HFFc6 (cell line): Measurements from ENCODE around the gene SACS. TPM values are rescaled to one million over a fixed set of nuclear protein-coding genes. Genes with fewer than 3 reads are reported as not detected.

ENCODE experiments used
- DNase-seq: peaks from one replicate; pipeline ENCODE4 v3.0.0-alpha.2; 2018
- H3K27ac Mint-ChIP-seq: 2 replicates; pipeline ENCODE4 v1.8.0; 2020; ENCODE audit warnings: mild to moderate bottlenecking, mixed read lengths
- H3K27me3 Mint-ChIP-seq: 2 replicates; pipeline ENCODE4 v1.8.0; 2021; ENCODE audit warnings: mild to moderate bottlenecking, moderate library complexity, mixed read lengths; ENCODE audit not compliant: insufficient read depth
- H3K36me3 Mint-ChIP-seq: 2 replicates; pipeline ENCODE4 v1.8.0; 2021; ENCODE audit warnings: low read depth, mixed read lengths
- H3K4me1 Mint-ChIP-seq: 2 replicates; pipeline ENCODE4 v1.8.0; 2020; ENCODE audit warnings: low read depth, mixed read lengths
- H3K4me3 Mint-ChIP-seq: 2 replicates; pipeline ENCODE4 v1.8.0; 2020; ENCODE audit warnings: mild to moderate bottlenecking, moderate library complexity, mixed read lengths
- H3K9me3 Mint-ChIP-seq: 2 replicates; pipeline ENCODE4 v1.8.0; 2020; ENCODE audit warnings: mild to moderate bottlenecking, mixed read lengths
- total RNA-seq, 6 experiments: library from RNA; stranded (reverse); fragmentation: NEBNext Ultra II Directional; extraction: Animal tissue kit (Norgen Biotek cat#: 25700); gene quantifications; 2 replicates in 1 of 6; 3 replicates in 5 of 6; pipeline ENCODE4 v1.2.3, GENCODE V29; 2021
- TF ChIP-seq, protein P1 (sequence below): fragments of 200-600 bp; sonication (generic); IDR thresholded peaks from 2 replicates; pipeline ENCODE4 v1.5.0; 2021; ENCODE audit warnings: antibody characterized with exemption, mild to moderate bottlenecking

The SACS gene
- total RNA-seq, 6 experiments from 2014 or later = 43.9 to 50.9 (median 47.1) TPM

DNA sequence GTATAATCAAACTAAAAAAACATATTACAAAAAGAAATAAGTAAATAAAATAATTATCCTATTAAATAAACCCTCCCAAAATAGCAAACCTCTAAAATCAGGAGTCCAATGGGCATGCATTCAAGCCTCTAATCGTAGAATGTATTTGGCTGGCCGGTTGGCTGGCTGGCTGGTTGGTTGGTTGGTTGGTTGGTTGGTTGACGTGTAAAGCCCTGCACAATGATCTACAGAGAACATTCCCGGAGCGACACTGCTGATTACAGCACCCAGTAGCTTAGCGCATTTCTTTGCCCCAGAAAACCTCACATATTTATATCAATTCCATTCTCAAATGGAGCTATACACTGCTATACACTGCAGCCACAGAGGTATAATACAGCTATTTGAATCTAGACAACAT, 65.6 kb downstream of the SACS start:
- Mint-ChIP-seq H3K4me3 (no peak overlapping the region), H3K36me3 (peaks cover 60% of the 10 kb centered on the region), H3K4me1 (peaks cover 35% of the 10 kb centered on the region), H3K9me3 (no peaks in the 10 kb centered on the region), H3K27ac (no peak overlapping the region), H3K27me3 (peaks cover under 1% of the 10 kb centered on the region; the same call in 1 of the 2 replicates)
- TF ChIP-seq, protein P1, sequence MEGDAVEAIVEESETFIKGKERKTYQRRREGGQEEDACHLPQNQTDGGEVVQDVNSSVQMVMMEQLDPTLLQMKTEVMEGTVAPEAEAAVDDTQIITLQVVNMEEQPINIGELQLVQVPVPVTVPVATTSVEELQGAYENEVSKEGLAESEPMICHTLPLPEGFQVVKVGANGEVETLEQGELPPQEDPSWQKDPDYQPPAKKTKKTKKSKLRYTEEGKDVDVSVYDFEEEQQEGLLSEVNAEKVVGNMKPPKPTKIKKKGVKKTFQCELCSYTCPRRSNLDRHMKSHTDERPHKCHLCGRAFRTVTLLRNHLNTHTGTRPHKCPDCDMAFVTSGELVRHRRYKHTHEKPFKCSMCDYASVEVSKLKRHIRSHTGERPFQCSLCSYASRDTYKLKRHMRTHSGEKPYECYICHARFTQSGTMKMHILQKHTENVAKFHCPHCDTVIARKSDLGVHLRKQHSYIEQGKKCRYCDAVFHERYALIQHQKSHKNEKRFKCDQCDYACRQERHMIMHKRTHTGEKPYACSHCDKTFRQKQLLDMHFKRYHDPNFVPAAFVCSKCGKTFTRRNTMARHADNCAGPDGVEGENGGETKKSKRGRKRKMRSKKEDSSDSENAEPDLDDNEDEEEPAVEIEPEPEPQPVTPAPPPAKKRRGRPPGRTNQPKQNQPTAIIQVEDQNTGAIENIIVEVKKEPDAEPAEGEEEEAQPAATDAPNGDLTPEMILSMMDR = no peak
- no peak for DNase-seq

DNA sequence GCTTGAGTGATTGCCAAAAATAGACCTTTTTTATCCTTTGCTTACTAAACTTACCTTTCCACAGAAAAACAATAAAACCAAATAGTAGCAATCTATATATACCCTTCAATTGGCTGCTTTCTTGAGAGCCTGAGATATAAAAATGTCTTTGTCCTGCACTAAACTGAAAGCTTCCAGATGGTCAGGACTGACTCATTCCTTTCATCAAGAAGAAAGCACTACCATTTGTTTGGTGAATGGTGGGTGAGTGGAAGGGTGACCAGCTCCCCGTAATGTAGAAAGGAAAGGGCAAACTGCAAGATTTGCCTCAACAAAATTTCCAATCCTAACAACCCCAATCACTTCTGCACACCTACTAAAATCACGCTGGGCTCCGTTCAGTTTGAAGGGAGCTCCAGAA, 67.8 kb downstream of the SACS start:
- peak overlapping the region; percentile 27 for H3K27ac Mint-ChIP-seq
- H3K4me3 Mint-ChIP-seq = no peak overlapping the region

DNA sequence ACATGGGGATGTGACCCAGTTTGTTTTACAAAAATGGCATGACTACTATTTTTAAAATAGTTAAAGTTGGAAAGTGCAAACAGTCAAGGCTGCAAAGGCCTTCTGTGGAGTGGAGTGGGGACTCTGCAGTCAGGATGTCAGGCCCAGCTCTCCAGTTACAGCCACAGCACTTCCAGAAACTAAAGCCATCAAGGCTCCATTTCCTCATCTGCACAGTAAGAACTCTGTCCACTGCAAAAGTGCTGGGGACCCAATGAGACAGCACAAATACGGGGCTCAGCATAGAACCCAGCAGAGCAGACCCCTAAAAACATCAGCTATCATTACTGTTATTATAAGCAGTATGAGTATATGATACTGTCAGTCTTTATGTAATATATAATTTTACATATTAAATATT, 73.6 kb downstream of the SACS start:
- DNase-seq = no peak
- Mint-ChIP-seq H3K27ac (no peak overlapping the region), H3K4me3 (no peak overlapping the region), H3K9me3 (no peaks in the 10 kb centered on the region), H3K36me3 (peaks cover 21% of the 10 kb centered on the region), H3K27me3 (no peaks in the 10 kb centered on the region), H3K4me1 (peaks cover 5% of the 10 kb centered on the region; the same call in 1 of the 2 replicates)
- TF ChIP-seq, protein P1 = no peak

More for the DNA sequence above, 67.8 kb downstream of the SACS start:
- Mint-ChIP-seq H3K27me3 (no peaks in the 10 kb centered on the region), H3K4me1 (peaks cover 14% of the 10 kb centered on the region), H3K9me3 (no peaks in the 10 kb centered on the region), H3K36me3 (peaks cover 42% of the 10 kb centered on the region)
- DNase-seq = no peak
- TF ChIP-seq, protein P1 = no peak

DNA sequence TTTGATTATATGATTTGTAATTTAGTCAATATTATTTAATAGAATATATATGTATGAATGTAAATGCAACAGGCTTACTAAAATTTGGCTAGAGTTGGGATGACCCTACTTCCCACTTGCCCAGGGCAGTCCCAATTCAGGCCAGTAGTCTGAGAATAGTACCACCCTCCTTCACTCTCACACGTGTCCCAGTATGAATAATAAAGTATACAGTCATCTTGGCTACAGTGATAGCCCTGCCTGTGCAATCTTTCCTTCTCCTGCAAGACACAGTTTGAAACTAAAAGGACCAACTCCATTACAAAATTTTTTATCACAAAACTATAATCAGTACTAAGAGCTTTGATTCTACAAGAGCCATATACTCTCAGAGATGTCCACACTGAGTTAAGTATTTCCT, 76.2 kb downstream of the SACS start:
- no peak overlapping the region for H3K4me3 Mint-ChIP-seq
- H3K36me3 Mint-ChIP-seq = peaks cover 15% of the 10 kb centered on the region; the same call in 1 of the 2 replicates
- H3K27me3 Mint-ChIP-seq = no peaks in the 10 kb centered on the region
- H3K4me1 Mint-ChIP-seq = peaks cover 16% of the 10 kb centered on the region
- DNase-seq = no peak
- H3K27ac Mint-ChIP-seq = peak overlapping the region; percentile 34; the same call in 1 of the 2 replicates
- no peaks in the 10 kb centered on the region for H3K9me3 Mint-ChIP-seq
- TF ChIP-seq, protein P1 = peak; percentile 7; the same call in 1 of the 2 replicates

DNA sequence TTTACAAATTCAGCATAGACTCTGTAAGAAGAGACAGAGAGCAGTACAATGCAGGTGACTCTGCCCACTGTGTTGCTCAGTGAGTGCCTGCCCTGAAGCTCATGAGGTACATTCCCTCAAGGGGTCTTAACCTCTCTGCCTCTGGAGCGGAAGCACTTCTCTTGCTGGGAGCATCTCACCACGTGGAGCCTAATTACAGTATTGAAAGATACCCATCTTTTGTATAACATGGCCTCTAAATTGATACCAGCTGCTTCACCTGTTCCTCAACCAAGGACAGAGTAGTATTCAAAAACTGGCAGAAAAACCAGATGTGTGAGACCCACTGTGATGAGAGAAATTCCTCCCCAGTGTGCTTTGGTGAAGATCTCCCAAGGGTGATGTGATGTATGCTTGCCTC, 77.1 kb downstream of the SACS start:
- no peak for DNase-seq
- peaks cover 26% of the 10 kb centered on the region for H3K4me1 Mint-ChIP-seq
- no peak overlapping the region for H3K27ac Mint-ChIP-seq
- TF ChIP-seq, protein P1 = no peak
- H3K4me3 Mint-ChIP-seq = no peak overlapping the region
- peaks cover 25% of the 10 kb centered on the region for H3K36me3 Mint-ChIP-seq
- no peaks in the 10 kb centered on the region for H3K27me3 Mint-ChIP-seq
- H3K9me3 Mint-ChIP-seq = no peaks in the 10 kb centered on the region

DNA sequence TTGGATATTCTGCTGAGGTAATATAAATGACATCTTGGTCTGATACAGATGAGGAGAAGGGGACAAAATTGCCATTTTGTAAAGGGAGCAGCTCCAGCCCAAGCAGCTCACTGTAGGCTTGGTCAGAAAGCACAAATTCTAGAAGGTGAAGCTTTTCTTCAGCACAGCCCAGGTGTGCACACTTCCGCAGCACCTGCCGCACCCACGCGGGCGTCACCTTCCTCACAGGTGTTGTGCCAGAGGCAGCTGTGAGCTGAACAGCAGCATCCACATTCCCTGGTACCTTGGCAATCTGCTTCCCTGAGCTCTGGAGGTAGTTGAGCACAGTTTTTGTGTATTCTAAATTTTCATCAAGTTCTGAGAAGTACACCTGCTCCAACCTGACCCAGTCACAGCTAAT, 79.0 kb downstream of the SACS start:
- H3K4me3 Mint-ChIP-seq = no peak overlapping the region
- peaks cover 45% of the 10 kb centered on the region for H3K4me1 Mint-ChIP-seq
- no peak for DNase-seq
- no peaks in the 10 kb centered on the region for H3K27me3 Mint-ChIP-seq
- no peak overlapping the region for H3K27ac Mint-ChIP-seq
- no peaks in the 10 kb centered on the region for H3K9me3 Mint-ChIP-seq
- TF ChIP-seq, protein P1 = no peak
- H3K36me3 Mint-ChIP-seq = peaks cover 44% of the 10 kb centered on the region
